IPS-15b (cell line): Measurements from ENCODE around the gene UBE2E2.

Experiments
- H3K27me3 ChIP-seq: one replicate; pipeline ENCODE4 v1.6.1; 2013; ENCODE audit warnings: low read length; ENCODE audit not compliant: control insufficient read depth, insufficient read depth
- H3K36me3 ChIP-seq: one replicate; pipeline ENCODE4 v1.6.1; 2013; ENCODE audit warnings: low read length; ENCODE audit not compliant: control insufficient read depth, insufficient read depth
- H3K4me1 ChIP-seq: one replicate; pipeline ENCODE4 v1.6.1; 2013; ENCODE audit warnings: mild to moderate bottlenecking, low read length; ENCODE audit not compliant: control insufficient read depth, insufficient read depth
- H3K4me3 ChIP-seq: one replicate; pipeline ENCODE4 v1.5.1; 2013; ENCODE audit warnings: low read depth, low read length
- H3K9ac ChIP-seq: one replicate; pipeline ENCODE4 v1.6.1; 2013; ENCODE audit warnings: low read depth, mild to moderate bottlenecking, low read length
- H3K9me3 ChIP-seq: one replicate; pipeline ENCODE4 v1.6.1; 2013; ENCODE audit warnings: mild to moderate bottlenecking, low read length; ENCODE audit not compliant: control insufficient read depth, insufficient read depth

UBE2E2 gene

GRCh38 chr3:23418026-23418425 lies 214.9 kb downstream of the UBE2E2 start:
- no peaks in the 10 kb centered on the region for H3K27me3 ChIP-seq
- no peak overlapping the region for H3K4me3 ChIP-seq
- H3K4me1 ChIP-seq: no peaks in the 10 kb centered on the region
- no peak overlapping the region for H3K9ac ChIP-seq
- no peaks in the 10 kb centered on the region for H3K36me3 ChIP-seq
- no peaks in the 10 kb centered on the region for H3K9me3 ChIP-seq

GRCh38 chr3:23421811-23422516 lies 218.8 kb downstream of the UBE2E2 start:
- H3K4me1 ChIP-seq: peaks cover 4% of the 10 kb centered on the region
- H3K4me3 ChIP-seq: no peak overlapping the region
- H3K9me3 ChIP-seq: no peaks in the 10 kb centered on the region
- no peaks in the 10 kb centered on the region for H3K27me3 ChIP-seq
- no peaks in the 10 kb centered on the region for H3K36me3 ChIP-seq
- H3K9ac ChIP-seq: no peak overlapping the region

- Histone ChIP-seq H3K4me1 (peaks cover 4% of the 10 kb centered on the region), H3K9ac (no peak overlapping the region), H3K4me3 (no peak overlapping the region), H3K9me3 (no peaks in the 10 kb centered on the region), H3K27me3 (no peaks in the 10 kb centered on the region), H3K36me3 (no peaks in the 10 kb centered on the region)
These were observed 219.4 kb downstream of the UBE2E2 start for GRCh38 chr3:23422517-23422851.

- no peaks in the 10 kb centered on the region for H3K27me3 ChIP-seq
- H3K9ac ChIP-seq: no peak overlapping the region
- H3K4me1 ChIP-seq: peaks cover 4% of the 10 kb centered on the region
- no peaks in the 10 kb centered on the region for H3K36me3 ChIP-seq
- no peaks in the 10 kb centered on the region for H3K9me3 ChIP-seq
- no peak overlapping the region for H3K4me3 ChIP-seq
These were observed 222.3 kb downstream of the UBE2E2 start for GRCh38 chr3:23425410-23425809.

GRCh38 chr3:23430781-23431398 lies 227.8 kb downstream of the UBE2E2 start:
- Histone ChIP-seq H3K9ac (no peak overlapping the region), H3K27me3 (no peaks in the 10 kb centered on the region), H3K36me3 (no peaks in the 10 kb centered on the region), H3K4me3 (no peak overlapping the region), H3K4me1 (peaks cover 10% of the 10 kb centered on the region), H3K9me3 (no peaks in the 10 kb centered on the region)

GRCh38 chr3:23431764-23432163 lies 228.6 kb downstream of the UBE2E2 start:
- H3K27me3 ChIP-seq: no peaks in the 10 kb centered on the region
- no peaks in the 10 kb centered on the region for H3K36me3 ChIP-seq
- H3K9me3 ChIP-seq: no peaks in the 10 kb centered on the region
- H3K4me1 ChIP-seq: peaks cover 14% of the 10 kb centered on the region
- no peak overlapping the region for H3K9ac ChIP-seq
- no peak overlapping the region for H3K4me3 ChIP-seq

- H3K9me3 ChIP-seq: no peaks in the 10 kb centered on the region
- H3K9ac ChIP-seq: no peak overlapping the region
- no peak overlapping the region for H3K4me3 ChIP-seq
- H3K4me1 ChIP-seq: peaks cover 19% of the 10 kb centered on the region
- H3K36me3 ChIP-seq: no peaks in the 10 kb centered on the region
- H3K27me3 ChIP-seq: no peaks in the 10 kb centered on the region
These were observed 232.2 kb downstream of the UBE2E2 start for GRCh38 chr3:23435318-23435717.

GRCh38 chr3:23435904-23436303 lies 232.8 kb downstream of the UBE2E2 start:
- no peak overlapping the region for H3K4me3 ChIP-seq
- peaks cover 19% of the 10 kb centered on the region for H3K4me1 ChIP-seq
- H3K36me3 ChIP-seq: no peaks in the 10 kb centered on the region
- no peak overlapping the region for H3K9ac ChIP-seq
- H3K27me3 ChIP-seq: no peaks in the 10 kb centered on the region
- no peaks in the 10 kb centered on the region for H3K9me3 ChIP-seq

GRCh38 chr3:23437484-23438145 lies 234.5 kb downstream of the UBE2E2 start:
- H3K4me3 ChIP-seq: no peak overlapping the region
- H3K9ac ChIP-seq: no peak overlapping the region
- H3K4me1 ChIP-seq: peaks cover 19% of the 10 kb centered on the region
- H3K27me3 ChIP-seq: no peaks in the 10 kb centered on the region
- H3K9me3 ChIP-seq: no peaks in the 10 kb centered on the region
- no peaks in the 10 kb centered on the region for H3K36me3 ChIP-seq

- H3K4me3 ChIP-seq: no peak overlapping the region
- H3K4me1 ChIP-seq: peaks cover 23% of the 10 kb centered on the region
- no peaks in the 10 kb centered on the region for H3K9me3 ChIP-seq
- no peak overlapping the region for H3K9ac ChIP-seq
- H3K36me3 ChIP-seq: no peaks in the 10 kb centered on the region
- H3K27me3 ChIP-seq: no peaks in the 10 kb centered on the region
These were observed 235.5 kb downstream of the UBE2E2 start for GRCh38 chr3:23438657-23439056.

GRCh38 chr3:23439080-23439479 lies 236.0 kb downstream of the UBE2E2 start:
- H3K9ac ChIP-seq: no peak overlapping the region
- no peaks in the 10 kb centered on the region for H3K36me3 ChIP-seq
- H3K4me1 ChIP-seq: peaks cover 23% of the 10 kb centered on the region
- H3K4me3 ChIP-seq: no peak overlapping the region
- no peaks in the 10 kb centered on the region for H3K9me3 ChIP-seq
- H3K27me3 ChIP-seq: no peaks in the 10 kb centered on the region
